Measurements from ENCODE around the gene DRP2. TPM values are rescaled to one million over a fixed set of nuclear protein-coding genes. Genes with fewer than 3 reads are reported as not detected.
"Not testable (repeated sequence)": the region's sequence is repeated elsewhere in the genome, so short reads cannot be mapped to it uniquely, and the experiment has no call there.

Gene DRP2
- total RNA-seq, 1 experiment from 2014 or later = 7.2 TPM

GRCh38 chrX:101231080-101231479, 11.5 kb downstream of the DRP2 start:
- DNase-seq (ENCODE audit: low read depth) = no peak

- peak; percentile 21 for DNase-seq (ENCODE audit: low read depth)
Measured at GRCh38 chrX:101232316-101232715, 12.7 kb downstream of the DRP2 start.

- DNase-seq (ENCODE audit: low read depth) = no peak
Measured at GRCh38 chrX:101237041-101237440, 17.5 kb downstream of the DRP2 start.

- DNase-seq (ENCODE audit: low read depth) = no peak
Measured at GRCh38 chrX:101241531-101241930, 21.9 kb downstream of the DRP2 start.

- DNase-seq (ENCODE audit: low read depth) = no peak
Measured at GRCh38 chrX:101252634-101253033, 33.0 kb downstream of the DRP2 start.

GRCh38 chrX:101257448-101258258, 38.1 kb downstream of the DRP2 start:
- peak; percentile 46 for DNase-seq (ENCODE audit: low read depth)

GRCh38 chrX:101258259-101258581, 38.6 kb downstream of the DRP2 start:
- no peak for DNase-seq (ENCODE audit: low read depth)

GRCh38 chrX:101260435-101260834, 40.8 kb downstream of the DRP2 start:
- no peak for DNase-seq (ENCODE audit: low read depth)

- no peak for DNase-seq (ENCODE audit: low read depth)
Measured at GRCh38 chrX:101262590-101262989, 43.0 kb downstream of the DRP2 start.

GRCh38 chrX:101263766-101264165, 44.2 kb downstream of the DRP2 start:
- DNase-seq (ENCODE audit: low read depth) = no peak

- peak; percentile 95 for DNase-seq (ENCODE audit: low read depth)
Measured at GRCh38 chrX:101265869-101266428, 46.4 kb downstream of the DRP2 start.

GRCh38 chrX:101274198-101274597, 54.6 kb downstream of the DRP2 start:
- DNase-seq (ENCODE audit: low read depth) = no peak

- DNase-seq (ENCODE audit: low read depth) = no peak
Measured at GRCh38 chrX:101276238-101276637, 56.7 kb downstream of the DRP2 start.

- peak; percentile 42 for DNase-seq (ENCODE audit: low read depth)
Measured at GRCh38 chrX:101287402-101287801, 67.8 kb downstream of the DRP2 start.

GRCh38 chrX:101290957-101291603, 71.5 kb downstream of the DRP2 start, which contains the start of gene TAF7L:
Gene TAF7L, minus strand, starts transcription at chrX:101291334. Its CDS starts 3,791 bp downstream, at chrX:101287543.
- DNase-seq (ENCODE audit: low read depth) = no peak

GRCh38 chrX:101295603-101296002, 76.0 kb downstream of the DRP2 start:
- not testable (repeated sequence) for DNase-seq (ENCODE audit: low read depth)

GRCh38 chrX:101303790-101304189, 84.2 kb downstream of the DRP2 start:
- DNase-seq (ENCODE audit: low read depth) = no peak

Small RNAs within 50 kb of the gene (small RNA-seq; reads per million reads assigned to genes)
- not detected for gene Z70280.1

Other genes starting within 250 kb of the DRP2 start
- gene TRMT2B, start 167.7 kb upstream of the DRP2 start, total RNA-seq (2014; rRNA removed; shearing (Covaris generic)) = 20.0 TPM in 2 replicates
- gene TMEM35A, start 140.9 kb upstream of the DRP2 start, total RNA-seq (2014; rRNA removed; shearing (Covaris generic)) = 0.16 TPM in 1 of 2 replicates, not detected in the other
- 18.4 and 19.1 TPM in 2 replicates for gene CENPI, start 121.6 kb upstream of the DRP2 start, total RNA-seq (2014; rRNA removed; shearing (Covaris generic))
- gene TAF7L, start 71.5 kb downstream of the DRP2 start, total RNA-seq (2014; rRNA removed; shearing (Covaris generic)) = not detected in 2 replicates
- 11.7 and 13.7 TPM in 2 replicates for gene TIMM8A, start 129.0 kb downstream of the DRP2 start, total RNA-seq (2014; rRNA removed; shearing (Covaris generic))
- gene BTK, start 166.4 kb downstream of the DRP2 start, total RNA-seq (2014; rRNA removed; shearing (Covaris generic)) = not detected in 2 replicates
- gene RPL36A, start 171.2 kb downstream of the DRP2 start, total RNA-seq (2014; rRNA removed; shearing (Covaris generic)) = 1,301 and 1,696 TPM in 2 replicates
- gene GLA, start 188.1 kb downstream of the DRP2 start, total RNA-seq (2014; rRNA removed; shearing (Covaris generic)) = 40.9 and 48.2 TPM in 2 replicates
- gene HNRNPH2, start 188.4 kb downstream of the DRP2 start, total RNA-seq (2014; rRNA removed; shearing (Covaris generic)) = 52.0 and 62.1 TPM in 2 replicates

Measured in HT1080 (cell line).